ENCODE measurements around the gene NSUN3.
A peak's percentile ranks its signal among the peaks of the same experiment; 100 is the strongest.

NSUN3 gene

DNA sequence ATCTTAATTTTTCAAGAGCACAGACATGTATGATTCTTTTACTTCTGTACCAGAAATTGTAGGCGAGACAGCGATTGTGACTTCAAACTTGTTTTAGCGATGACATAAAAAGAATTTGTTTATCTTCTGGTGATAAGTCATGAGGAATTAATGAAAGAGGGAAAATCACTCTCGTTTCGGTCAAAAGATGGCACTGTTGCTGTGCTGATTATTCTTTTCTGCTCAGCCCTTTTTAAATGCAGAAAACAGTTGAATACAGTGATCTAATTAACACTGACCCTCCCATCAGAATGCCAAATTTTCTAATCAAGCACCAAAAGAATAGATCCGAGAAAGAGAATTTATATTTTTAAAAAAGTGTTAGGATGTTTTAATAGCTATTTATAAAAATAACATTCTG lies 52.6 kb downstream of the NSUN3 start:
- no peak for TF ChIP-seq ZNF70 (CRISPR knock-in tag; IDR thresholded peaks at IDR 0.05)
- TF ChIP-seq PPARA (CRISPR knock-in tag; IDR thresholded peaks at IDR 0.05; ENCODE audit: borderline replicate concordance): no peak
- no peak for TF ChIP-seq TOX (CRISPR knock-in tag; IDR thresholded peaks at IDR 0.05; ENCODE audit: borderline replicate concordance)
- no peak for TF ChIP-seq ZFP3 (CRISPR knock-in tag; IDR thresholded peaks at IDR 0.05)
- TF ChIP-seq BACH2 (CRISPR knock-in tag; IDR thresholded peaks at IDR 0.05; ENCODE audit: borderline replicate concordance): no peak
- TF ChIP-seq ESRRG (CRISPR knock-in tag; IDR thresholded peaks at IDR 0.05): no peak
- TF ChIP-seq POU6F1 (CRISPR knock-in tag; IDR thresholded peaks at IDR 0.05; ENCODE audit: borderline replicate concordance, low read depth): no peak
- no peak for TF ChIP-seq GLIS3 (CRISPR knock-in tag; IDR thresholded peaks at IDR 0.05)
- TF ChIP-seq ZFP30 (CRISPR knock-in tag; IDR thresholded peaks at IDR 0.05): no peak
- TF ChIP-seq, protein P1, sequence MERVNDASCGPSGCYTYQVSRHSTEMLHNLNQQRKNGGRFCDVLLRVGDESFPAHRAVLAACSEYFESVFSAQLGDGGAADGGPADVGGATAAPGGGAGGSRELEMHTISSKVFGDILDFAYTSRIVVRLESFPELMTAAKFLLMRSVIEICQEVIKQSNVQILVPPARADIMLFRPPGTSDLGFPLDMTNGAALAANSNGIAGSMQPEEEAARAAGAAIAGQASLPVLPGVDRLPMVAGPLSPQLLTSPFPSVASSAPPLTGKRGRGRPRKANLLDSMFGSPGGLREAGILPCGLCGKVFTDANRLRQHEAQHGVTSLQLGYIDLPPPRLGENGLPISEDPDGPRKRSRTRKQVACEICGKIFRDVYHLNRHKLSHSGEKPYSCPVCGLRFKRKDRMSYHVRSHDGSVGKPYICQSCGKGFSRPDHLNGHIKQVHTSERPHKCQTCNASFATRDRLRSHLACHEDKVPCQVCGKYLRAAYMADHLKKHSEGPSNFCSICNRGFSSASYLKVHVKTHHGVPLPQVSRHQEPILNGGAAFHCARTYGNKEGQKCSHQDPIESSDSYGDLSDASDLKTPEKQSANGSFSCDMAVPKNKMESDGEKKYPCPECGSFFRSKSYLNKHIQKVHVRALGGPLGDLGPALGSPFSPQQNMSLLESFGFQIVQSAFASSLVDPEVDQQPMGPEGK (CRISPR knock-in tag; IDR thresholded peaks at IDR 0.05; ENCODE audit: borderline replicate concordance): no peak
- TF ChIP-seq ZNF565 (CRISPR knock-in tag; conservative IDR thresholded peaks at IDR 0.05; ENCODE audit: low read depth): no peak
- no peak for TF ChIP-seq TSHZ2 (CRISPR knock-in tag; IDR thresholded peaks at IDR 0.05)
- TF ChIP-seq ARNTL (CRISPR knock-in tag; IDR thresholded peaks at IDR 0.05; ENCODE audit: borderline replicate concordance, low read depth): no peak
- TF ChIP-seq, protein P2, sequence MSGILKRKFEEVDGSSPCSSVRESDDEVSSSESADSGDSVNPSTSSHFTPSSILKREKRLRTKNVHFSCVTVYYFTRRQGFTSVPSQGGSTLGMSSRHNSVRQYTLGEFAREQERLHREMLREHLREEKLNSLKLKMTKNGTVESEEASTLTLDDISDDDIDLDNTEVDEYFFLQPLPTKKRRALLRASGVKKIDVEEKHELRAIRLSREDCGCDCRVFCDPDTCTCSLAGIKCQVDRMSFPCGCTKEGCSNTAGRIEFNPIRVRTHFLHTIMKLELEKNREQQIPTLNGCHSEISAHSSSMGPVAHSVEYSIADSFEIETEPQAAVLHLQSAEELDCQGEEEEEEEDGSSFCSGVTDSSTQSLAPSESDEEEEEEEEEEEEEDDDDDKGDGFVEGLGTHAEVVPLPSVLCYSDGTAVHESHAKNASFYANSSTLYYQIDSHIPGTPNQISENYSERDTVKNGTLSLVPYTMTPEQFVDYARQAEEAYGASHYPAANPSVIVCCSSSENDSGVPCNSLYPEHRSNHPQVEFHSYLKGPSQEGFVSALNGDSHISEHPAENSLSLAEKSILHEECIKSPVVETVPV (CRISPR knock-in tag; IDR thresholded peaks at IDR 0.05): no peak
- no peak for TF ChIP-seq CSDC2 (CRISPR knock-in tag; IDR thresholded peaks at IDR 0.05)
- no peak for TF ChIP-seq OSR1 (CRISPR knock-in tag; IDR thresholded peaks at IDR 0.05)
- no peak for TF ChIP-seq TCF4 (CRISPR knock-in tag; IDR thresholded peaks at IDR 0.05; ENCODE audit: borderline replicate concordance)
- TF ChIP-seq, protein P3, sequence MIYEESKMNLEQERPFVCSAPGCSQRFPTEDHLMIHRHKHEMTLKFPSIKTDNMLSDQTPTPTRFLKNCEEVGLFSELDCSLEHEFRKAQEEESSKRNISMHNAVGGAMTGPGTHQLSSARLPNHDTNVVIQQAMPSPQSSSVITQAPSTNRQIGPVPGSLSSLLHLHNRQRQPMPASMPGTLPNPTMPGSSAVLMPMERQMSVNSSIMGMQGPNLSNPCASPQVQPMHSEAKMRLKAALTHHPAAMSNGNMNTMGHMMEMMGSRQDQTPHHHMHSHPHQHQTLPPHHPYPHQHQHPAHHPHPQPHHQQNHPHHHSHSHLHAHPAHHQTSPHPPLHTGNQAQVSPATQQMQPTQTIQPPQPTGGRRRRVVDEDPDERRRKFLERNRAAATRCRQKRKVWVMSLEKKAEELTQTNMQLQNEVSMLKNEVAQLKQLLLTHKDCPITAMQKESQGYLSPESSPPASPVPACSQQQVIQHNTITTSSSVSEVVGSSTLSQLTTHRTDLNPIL (CRISPR knock-in tag; IDR thresholded peaks at IDR 0.05; ENCODE audit: low read depth): no peak

GRCh38 chr3:94117729-94118128 lies 54.9 kb downstream of the NSUN3 start:
- ATAC-seq: no peak
- no peak for TF ChIP-seq PPARA (CRISPR knock-in tag; IDR thresholded peaks at IDR 0.05; ENCODE audit: borderline replicate concordance)
- no peak for TF ChIP-seq GLIS3 (CRISPR knock-in tag; IDR thresholded peaks at IDR 0.05)
- TF ChIP-seq CSDC2 (CRISPR knock-in tag; IDR thresholded peaks at IDR 0.05): no peak

More for the DNA sequence above, 52.6 kb downstream of the NSUN3 start:
- peak; percentile 85 for ATAC-seq

GRCh38 chr3:94118390-94118789 lies 55.5 kb downstream of the NSUN3 start:
- TF ChIP-seq ARNTL (CRISPR knock-in tag; IDR thresholded peaks at IDR 0.05; ENCODE audit: borderline replicate concordance, low read depth) (no peak), ISL1 (CRISPR knock-in tag; IDR thresholded peaks at IDR 0.05) (peak; percentile 77)
- ATAC-seq: no peak

- TF ChIP-seq GLIS3 (CRISPR knock-in tag; IDR thresholded peaks at IDR 0.05) (no peak), ESRRG (CRISPR knock-in tag; IDR thresholded peaks at IDR 0.05) (no peak)
- ATAC-seq: no peak
These were observed 58.3 kb downstream of the NSUN3 start for GRCh38 chr3:94121161-94121560.
